HepG2 (cell line): Measurements from ENCODE around the gene GZF1. TPM values are rescaled to one million over a fixed set of nuclear protein-coding genes. Genes with fewer than 3 reads are reported as not detected.

ENCODE experiments used
- ATAC-seq: fragments of 200-7000 bp; cut with Tn5 transposase; 3 replicates; pipeline ENCODE4 v1.9.1; 2020; ENCODE audit warnings: mild to moderate bottlenecking, moderate library complexity
- BruUV-seq: library from RNA; stranded (reverse); fragments of 400-500 nt; replicated peaks from 2 replicates; lab custom pipeline; 2021; lab: Mats Ljungman, UMichigan
- CTCF ChIA-PET: fragments of 300-600 bp; formaldehyde crosslinking; extraction: SDS; loops from one replicate; lab custom pipeline; 2021; ENCODE audit warnings: low total read pairs, inconsistent platforms, low intra/inter-chr PET ratio; lab: Yijun Ruan, JAX
- POLR2A ChIA-PET: fragments of 350-600 bp; sonication (Branson Sonifier 250); formaldehyde crosslinking; loops from one replicate; lab custom pipeline; 2020; ENCODE audit warnings: antibody characterized with exemption, inconsistent platforms; lab: Yijun Ruan, JAX
- DNase-seq: peaks from one replicate; pipeline ENCODE4 v3.0.0-alpha.2; 2015; ENCODE audit warnings: low spot score
- FAIRE-seq: peaks from 3 replicates; lab custom pipeline; 2011; peaks lifted over from hg19 to GRCh38; lab: Jason Lieb, UNC
- H2AFZ ChIP-seq: one replicate; pipeline ENCODE4 v1.6.1; 2011; ENCODE audit warnings: low read length, inconsistent platforms
- H3K27ac ChIP-seq: fragments of 300-600 bp; 3 replicates; pipeline ENCODE4 v1.8.0; 2011; ENCODE audit warnings: mixed run types, mild to moderate bottlenecking, mixed read lengths, low read length, inconsistent platforms; ENCODE audit not compliant: insufficient read depth; ENCODE audit errors: extremely low read length
- H3K27me3 ChIP-seq, 2 experiments: fragments of 200-600 bp in 1 of 2; 2 replicates in 1 of 2; 3 replicates in 1 of 2; pipeline versions ENCODE4 v1.6.0 to v1.8.0; 2011; ENCODE audit warnings: low read length in 2 of 2, mild to moderate bottlenecking in 2 of 2, moderate library complexity in 2 of 2, inconsistent platforms in 1 of 2; ENCODE audit not compliant: insufficient read depth in 2 of 2, control insufficient read depth in 1 of 2
- H3K36me3 ChIP-seq, 2 experiments: fragments of 200-600 bp in 1 of 2; replicated peaks in 1 of 2; 2 replicates in 1 of 2; 3 replicates in 1 of 2; pipeline versions ENCODE4 v1.5.1 to v1.8.0; 2011; ENCODE audit warnings: low read length in 2 of 2, inconsistent platforms in 1 of 2; ENCODE audit not compliant: insufficient read depth in 2 of 2, control insufficient read depth in 1 of 2
- H3K4me1 ChIP-seq: 2 replicates; pipeline ENCODE4 v1.5.1; 2012; ENCODE audit warnings: low read length, inconsistent platforms; ENCODE audit not compliant: insufficient read depth
- H3K4me2 ChIP-seq: 2 replicates; pipeline ENCODE4 v1.6.0; 2011; ENCODE audit warnings: low read depth, low read length, inconsistent platforms
- H3K4me3 ChIP-seq, 3 experiments: fragments of 200-600 bp in 1 of 3; sonication (generic), shearing (Covaris generic) in 1 of 3; replicated peaks in 1 of 3; 2 replicates each; pipeline ENCODE4 v1.5.1; 2011 to 2016; ENCODE audit warnings: low read length in 3 of 3, inconsistent platforms in 2 of 3, low read depth in 2 of 3, mild to moderate bottlenecking in 2 of 3, control low read depth in 1 of 3, mixed read lengths in 1 of 3; ENCODE audit not compliant: insufficient read depth in 1 of 3
- H3K79me2 ChIP-seq: one replicate; pipeline ENCODE4 v1.6.1; 2011; ENCODE audit warnings: low read length, inconsistent platforms; ENCODE audit not compliant: insufficient read depth
- H3K9ac ChIP-seq: 2 replicates; pipeline ENCODE4 v1.6.0; 2011; ENCODE audit warnings: mild to moderate bottlenecking, low read depth, low read length, inconsistent platforms; ENCODE audit not compliant: insufficient read depth
- H3K9me3 ChIP-seq: 2 replicates; pipeline ENCODE4 v1.5.1; 2012; ENCODE audit warnings: mild to moderate bottlenecking, low read length
- H4K20me1 ChIP-seq: 2 replicates; pipeline ENCODE4 v1.6.0; 2011; ENCODE audit warnings: inconsistent platforms, mild to moderate bottlenecking, low read length, moderate library complexity; ENCODE audit not compliant: insufficient read depth
- ATF3 ChIP-seq: sonication (generic); formaldehyde crosslinking; IDR thresholded peaks from 2 replicates; pipeline ENCODE4 v1.4.0; 2020; ENCODE audit warnings: missing genetic modification reagents
- BCL3 ChIP-seq: sonication (generic); formaldehyde crosslinking; IDR thresholded peaks from 2 replicates; pipeline ENCODE4 v1.5.1; 2020; ENCODE audit warnings: mild to moderate bottlenecking, missing genetic modification reagents, moderate library complexity
- CHD4 ChIP-seq: fragments of 200-600 bp; sonication (generic); IDR thresholded peaks from 2 replicates; pipeline ENCODE4 v1.7.0; 2017; ENCODE audit warnings: mild to moderate bottlenecking, low read length, borderline replicate concordance
- CTCF ChIP-seq: sonication (generic); formaldehyde crosslinking; IDR thresholded peaks from 2 replicates; pipeline ENCODE4 v1.5.0; 2020; ENCODE audit warnings: mild to moderate bottlenecking, missing genetic modification reagents, moderate library complexity
- DNMT1 ChIP-seq: sonication (generic); formaldehyde crosslinking; IDR thresholded peaks from 2 replicates; pipeline ENCODE4 v1.5.1; 2020; ENCODE audit warnings: mild to moderate bottlenecking, missing genetic modification reagents
- E2F2 ChIP-seq: sonication (generic); formaldehyde crosslinking; IDR thresholded peaks from 2 replicates; pipeline ENCODE4 v1.4.0; 2020; ENCODE audit warnings: missing genetic modification reagents, borderline replicate concordance
- ELF4 ChIP-seq: sonication (generic); formaldehyde crosslinking; IDR thresholded peaks from 2 replicates; pipeline ENCODE4 v1.5.0; 2020; ENCODE audit warnings: missing genetic modification reagents, mild to moderate bottlenecking, moderate library complexity, borderline replicate concordance
- KLF13 ChIP-seq: sonication (generic); formaldehyde crosslinking; IDR thresholded peaks from 2 replicates; pipeline ENCODE4 v1.4.0; 2020; ENCODE audit warnings: mild to moderate bottlenecking, missing genetic modification reagents
- NCOR1 ChIP-seq: fragments of 200-600 bp; sonication (generic); IDR thresholded peaks from 2 replicates; pipeline ENCODE4 v1.7.0; 2017; ENCODE audit warnings: antibody characterized with exemption, low read length, borderline replicate concordance
- NFIC ChIP-seq: IDR thresholded peaks from 2 replicates; pipeline ENCODE4 v1.6.1; 2012; ENCODE audit warnings: mild to moderate bottlenecking, low read length, inconsistent platforms
- POLR2AphosphoS5 ChIP-seq: IDR thresholded peaks from 2 replicates; pipeline ENCODE4 v1.6.1; 2012; ENCODE audit warnings: low read depth, low read length
- PPARG ChIP-seq: conservative IDR thresholded peaks from 2 replicates; pipeline ENCODE4 v1.6.1; 2016; ENCODE audit warnings: missing biosample characterization, missing genetic modification reagents
- TCF7 ChIP-seq: sonication (generic); IDR thresholded peaks from 2 replicates; pipeline ENCODE4 v1.6.1; 2016; ENCODE audit warnings: antibody characterized with exemption, low read depth
- TEF ChIP-seq: sonication (generic); formaldehyde crosslinking; IDR thresholded peaks from 2 replicates; pipeline ENCODE4 v1.5.0; 2020; ENCODE audit warnings: missing genetic modification reagents
- ZBTB8A ChIP-seq: sonication (generic); formaldehyde crosslinking; IDR thresholded peaks from 2 replicates; pipeline ENCODE4 v1.4.0; 2020; ENCODE audit warnings: mild to moderate bottlenecking, low read depth, missing genetic modification reagents, borderline replicate concordance
- ZNF24 ChIP-seq: fragments of 450-650 bp; IDR thresholded peaks from 2 replicates; pipeline ENCODE4 v1.6.1; 2017; ENCODE audit warnings: antibody characterized with exemption, mild to moderate bottlenecking
- ZNF33A ChIP-seq: sonication (generic); formaldehyde crosslinking; IDR thresholded peaks from 2 replicates; pipeline ENCODE4 v1.5.1; 2020; ENCODE audit warnings: missing genetic modification reagents, mild to moderate bottlenecking, moderate library complexity, borderline replicate concordance
- ZNF530 ChIP-seq: sonication (generic); formaldehyde crosslinking; IDR thresholded peaks from 2 replicates; pipeline ENCODE4 v1.5.0; 2020; ENCODE audit warnings: low read depth, mild to moderate bottlenecking, missing genetic modification reagents
- ZZZ3 ChIP-seq: sonication (generic); formaldehyde crosslinking; IDR thresholded peaks from 2 replicates; pipeline ENCODE4 v1.4.0; 2020; ENCODE audit warnings: missing genetic modification reagents, mild to moderate bottlenecking, borderline replicate concordance
- WGBS: methylation state at CpG from one replicate; pipeline ENCODE4 v1.1.6; 2017; ENCODE audit warnings: low lambda C conversion rate; 5-methylcytosine and 5-hydroxymethylcytosine counted together
- in situ Hi-C: cut with HindIII; loops from 2 replicates; pipeline ENCODE4 v1.10.0; 2017; ENCODE audit warnings: low pct_unique_long_range_greater_than_20kb; ENCODE audit not compliant: extremely low pct_ligation_motif_present
- intact Hi-C: fragments of 100-400 bp; cut with micrococcal nuclease; formaldehyde crosslinking; loops from one replicate; pipeline ENCODE4 v1.10.0; 2022; ENCODE audit not compliant: unreplicated experiment
- polyA plus RNA-seq, 8 experiments: library from polyadenylated mRNA; depleted of rRNA in 3 of 8; stranded (reverse) in 7 of 8; unstranded in 1 of 8; fragments of >200 nt; fragmentation: Illumina TruSeq in 4 of 8; extraction: Trizol in 4 of 8; gene quantifications; 2 replicates each; pipeline versions ENCODE4 v1.2.1 to v1.2.3, GENCODE V29; 2011 to 2016; ENCODE audit warnings: low read depth in 4 of 8, missing spikeins in 1 of 8, mixed read lengths in 1 of 8; ENCODE audit not compliant: insufficient read depth in 1 of 8
- total RNA-seq, 5 experiments: library from RNA; depleted of rRNA; stranded (reverse); fragments of >200 nt; fragmentation: Illumina TruSeq; extraction: Trizol; gene quantifications; 2 replicates each; pipeline ENCODE4 v1.2.3, GENCODE V29; 2016; ENCODE audit warnings: low read depth in 1 of 5

GZF1 gene
- total and polyA plus RNA-seq, 2 of the 13 experiments (the other 11 are each of a cell fraction or from before 2014, with no cell fraction given) = 16.9 to 26.0 TPM

GRCh38 chr20:23358563-23358906 is 3.4 kb upstream of the GZF1 start:
- Histone ChIP-seq H3K4me1 (peaks cover 45% of the 10 kb centered on the region), H3K27ac (peak overlapping the region; percentile 77), H3K4me2 (peak overlapping the region; percentile 97), H3K4me3 (peak overlapping the region; percentile 55 to 91 (median 65)), H3K27me3 (no peaks in the 10 kb centered on the region; a peak in 1 of 5 replicates), H3K36me3 (peaks cover 3 to 12% of the 10 kb centered on the region in 2 experiments; a peak in 4 of 5 replicates), H3K79me2 (peaks cover 20% of the 10 kb centered on the region), H3K9ac (peak overlapping the region; percentile 78), H3K9me3 (no peaks in the 10 kb centered on the region), H4K20me1 (peaks cover 9% of the 10 kb centered on the region; the same call in 1 of the 2 replicates), H2AFZ (no peak overlapping the region)
- CTCF ChIA-PET = interaction anchor here (1.6 kb wide), 1 partner anchor 9 kb away, joined by 4 read pairs; no protein-coding TSS in a partner anchor
- intact Hi-C loops (loop anchor here (1.0 to 10.0 kb wide), 4 partner anchors 8 to 944 kb away; partner anchors contain the start of gene NXT1), in situ Hi-C loops (loop anchor here (10.0 kb wide), 1 partner anchor 784 kb away; no protein-coding TSS in a partner anchor)
- ATAC-seq (no peak), FAIRE-seq (no peak), DNase-seq (no peak)
- no TSS peak for BruUV-seq
- POLR2A ChIA-PET = interaction anchor here (0.7 to 4.6 kb wide), 20 partner anchors 8 to 928 kb away, joined by 3 to 145 read pairs (median 4); partner anchors contain the start of genes NAPB and NXT1
- under 1% methylated on average over 6 of the region's 6 CpGs for WGBS
- 0 out of 2 replicates have a peak, but pooled peaks have one; percentile 9 for TF ChIP-seq NFIC
- no peak for TF ChIP-seq ATF3
- TF ChIP-seq PPARG (CRISPR knock-in tag) = no peak
- 0 out of 2 replicates have a peak, but pooled peaks have one; percentile 60 for TF ChIP-seq ZNF33A (CRISPR knock-in tag)
- no peak for TF ChIP-seq NCOR1
- TF ChIP-seq E2F2 (CRISPR knock-in tag) = no peak
- TF ChIP-seq CTCF (CRISPR knock-in tag) = no peak
- TF ChIP-seq TEF (CRISPR knock-in tag) = no peak
- TF ChIP-seq BCL3 (CRISPR knock-in tag) = no peak
- TF ChIP-seq ZNF530 (CRISPR knock-in tag) = no peak
- no peak for TF ChIP-seq ZBTB8A (CRISPR knock-in tag)
- no peak for TF ChIP-seq TCF7
- no peak for TF ChIP-seq POLR2AphosphoS5
- TF ChIP-seq CHD4 = peak; percentile 46; the same call in 1 of the 2 replicates
- TF ChIP-seq ELF4 = no peak
- no peak for TF ChIP-seq KLF13 (CRISPR knock-in tag)
- no peak for TF ChIP-seq ZZZ3
- TF ChIP-seq ZNF24 = no peak
- no peak for TF ChIP-seq DNMT1
